Mammary epithelial cell (primary cell): Measurements from ENCODE around the gene GRAMD1B.

Experiments
- CTCF ChIP-seq, 2 donors: IDR thresholded peaks in 1 of 2; conservative IDR thresholded peaks in 1 of 2; 2 replicates each; pipeline ENCODE4 v1.5.1; 2011 to 2012; ENCODE audit warnings: inconsistent platforms in 2 of 2, low read length in 2 of 2, mild to moderate bottlenecking in 2 of 2, control low read depth in 1 of 2, low read depth in 1 of 2; ENCODE audit not compliant: insufficient read depth in 1 of 2; ENCODE audit errors: extremely low read depth in 1 of 2
- EZH2 ChIP-seq: IDR thresholded peaks from 2 replicates; pipeline ENCODE4 v1.6.1; 2012; ENCODE audit warnings: low read length, inconsistent platforms, borderline replicate concordance

GRCh38 chr11:123562158-123562557, 132.1 kb downstream of the GRAMD1B start:
- TF ChIP-seq CTCF (conservative IDR thresholded peaks at IDR 0.05 in 1 of 2, IDR thresholded peaks at IDR 0.05 in 1 of 2; ENCODE audit: extremely low read depth in 1 of 2, insufficient read depth in 1 of 2, low read depth in 1 of 2, low read length in 2 of 2) (no peak), EZH2 (no peak)
